GM19467 (cell line): ENCODE measurements around the gene HADHA.
A peak's percentile ranks its signal among the peaks of the same experiment; 100 is the strongest.

Experiments
- ATAC-seq: cut with Tn5 transposase; IDR thresholded peaks from one replicate; pipeline ENCODE4 v1.9.1; 2021; ENCODE audit warnings: mild to moderate bottlenecking, moderate library complexity; ENCODE audit not compliant: unreplicated experiment

HADHA gene

DNA sequence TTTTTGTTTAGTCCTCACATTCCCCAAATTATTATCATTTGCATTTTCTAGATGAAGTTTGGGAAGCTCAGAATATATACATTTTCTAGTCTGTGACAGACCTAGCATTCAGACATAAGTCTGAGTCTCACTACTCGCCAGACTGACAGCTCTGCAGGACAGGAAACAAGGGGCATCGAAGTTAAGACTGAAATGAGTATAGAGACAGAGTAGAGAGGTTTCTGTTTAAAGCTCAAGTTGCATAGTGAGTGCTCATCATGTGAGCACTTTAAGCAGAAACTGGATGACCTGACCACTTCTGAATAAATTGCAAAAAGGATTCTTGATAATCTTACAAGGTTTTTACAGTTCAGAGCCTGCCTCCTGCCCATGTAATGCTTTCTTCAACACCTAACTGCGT is 1.4 kb upstream of the HADHA start:
- ATAC-seq = peak; percentile 44

DNA sequence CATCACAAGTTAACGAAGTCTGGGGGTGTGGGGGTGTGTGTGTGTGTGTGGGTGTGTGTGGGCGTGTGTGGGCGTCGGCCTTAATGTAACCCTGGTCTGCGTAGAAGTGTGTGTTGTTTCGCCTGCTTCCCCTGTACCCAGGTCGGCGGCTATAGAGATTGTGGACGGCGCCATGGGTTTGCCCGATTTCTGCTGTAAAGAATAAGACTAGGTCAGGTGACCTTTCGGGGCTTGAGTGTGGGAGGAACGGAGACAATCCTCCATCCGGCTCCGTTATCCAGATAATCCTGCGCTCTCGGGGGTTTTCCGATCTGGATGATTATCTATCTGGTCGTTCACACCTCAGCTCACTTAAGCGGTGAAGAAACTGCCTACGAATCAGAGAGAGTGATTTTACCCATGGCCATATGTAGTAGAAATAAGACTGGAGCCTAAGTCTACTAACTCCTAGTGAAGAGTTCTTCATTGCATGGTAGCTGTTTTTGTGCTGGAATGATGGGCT is 850 bp upstream of the HADHA start:
- ATAC-seq = peak; percentile 3

DNA sequence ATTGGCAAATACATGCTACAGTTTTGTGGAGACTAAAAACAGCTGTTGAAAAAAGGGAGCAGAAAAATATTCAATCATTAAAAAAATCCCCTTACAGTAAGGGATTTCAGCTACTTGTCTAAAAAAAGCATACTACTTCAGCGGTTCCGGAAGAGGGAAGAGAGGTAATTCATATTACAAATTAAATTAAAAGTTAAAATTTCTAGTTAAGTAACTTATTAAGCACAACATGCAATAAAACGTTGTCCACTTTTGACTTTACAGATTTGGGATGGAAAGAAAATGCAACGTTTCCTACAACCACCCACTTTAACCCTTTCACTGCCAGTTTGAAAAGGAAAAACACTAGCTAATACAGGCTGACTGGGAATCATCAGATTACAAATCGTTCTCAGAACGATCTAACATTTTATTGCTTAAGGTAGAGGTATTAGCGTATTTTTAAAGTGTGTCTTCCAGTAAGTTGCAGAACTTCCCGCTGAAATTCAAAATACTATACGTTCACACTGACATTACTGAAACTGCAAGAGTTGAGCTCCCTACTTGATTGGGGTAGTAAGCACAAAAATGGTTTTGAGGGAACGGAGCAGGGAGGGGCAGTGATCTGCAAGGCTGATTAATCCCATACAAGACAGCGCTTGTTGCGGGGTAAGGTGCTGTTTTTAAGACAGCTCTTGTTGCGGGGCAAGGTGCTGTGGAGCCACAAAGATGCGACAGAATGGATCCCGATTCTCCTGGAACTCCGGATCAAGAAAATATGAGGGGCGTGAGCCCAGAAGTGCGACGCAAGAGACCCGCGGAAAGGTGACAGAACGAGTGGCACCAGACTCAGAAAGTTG is 743 bp downstream of the HADHA start:
- no peak for ATAC-seq

DNA sequence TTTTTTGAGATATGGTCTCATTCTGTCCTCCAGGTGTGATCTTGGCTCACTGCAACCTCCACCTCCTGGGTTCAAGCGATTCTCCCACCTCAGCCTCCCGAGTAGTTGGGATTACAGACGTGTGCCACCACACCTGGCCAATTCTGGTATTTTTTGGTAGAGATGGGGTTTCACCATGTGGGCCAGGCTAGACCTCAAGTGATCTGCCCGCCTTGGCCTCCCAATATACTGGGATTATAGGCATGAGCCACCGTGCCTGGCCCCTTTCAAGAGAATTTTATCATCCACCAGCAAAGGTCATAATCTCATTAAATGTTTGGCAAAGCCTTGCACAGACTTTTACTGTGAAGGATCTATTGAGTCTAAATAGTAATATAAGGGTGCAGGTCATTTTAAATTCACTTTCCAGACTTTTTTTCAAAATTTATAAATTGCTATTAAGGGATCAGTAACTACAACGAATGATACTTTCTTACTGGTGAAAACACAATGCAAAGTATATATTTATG is 2.5 kb downstream of the HADHA start:
- no peak for ATAC-seq

DNA sequence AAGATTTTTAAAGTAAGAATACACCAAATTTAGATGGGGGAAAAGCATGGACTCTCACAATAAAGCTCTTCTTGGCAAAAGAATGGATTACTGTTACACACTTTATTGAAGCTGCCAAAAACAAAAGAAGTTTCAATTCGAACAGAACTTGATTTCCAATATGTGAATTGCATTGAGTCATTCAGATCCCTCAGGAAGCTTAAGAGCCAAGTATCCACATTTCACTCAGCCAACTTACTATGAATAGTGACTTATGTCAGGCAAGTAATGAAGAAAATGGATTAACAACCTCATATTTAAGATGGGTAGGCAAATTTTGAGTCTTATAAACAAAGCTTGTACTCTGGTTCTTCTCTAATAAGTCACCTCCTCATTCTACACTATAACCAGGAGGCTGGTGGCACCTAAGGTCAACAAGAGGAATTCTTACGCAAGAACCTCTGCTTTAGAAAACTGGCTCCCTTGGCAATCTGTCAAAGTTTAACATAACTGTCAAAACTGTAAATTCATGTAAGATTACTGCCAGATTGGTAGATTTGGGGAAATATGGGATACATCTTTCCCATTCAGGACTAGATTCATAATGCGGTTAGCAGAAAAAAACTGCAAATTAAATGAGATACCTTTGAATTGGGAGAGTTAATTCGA is 6.0 kb downstream of the HADHA start:
- no peak for ATAC-seq

DNA sequence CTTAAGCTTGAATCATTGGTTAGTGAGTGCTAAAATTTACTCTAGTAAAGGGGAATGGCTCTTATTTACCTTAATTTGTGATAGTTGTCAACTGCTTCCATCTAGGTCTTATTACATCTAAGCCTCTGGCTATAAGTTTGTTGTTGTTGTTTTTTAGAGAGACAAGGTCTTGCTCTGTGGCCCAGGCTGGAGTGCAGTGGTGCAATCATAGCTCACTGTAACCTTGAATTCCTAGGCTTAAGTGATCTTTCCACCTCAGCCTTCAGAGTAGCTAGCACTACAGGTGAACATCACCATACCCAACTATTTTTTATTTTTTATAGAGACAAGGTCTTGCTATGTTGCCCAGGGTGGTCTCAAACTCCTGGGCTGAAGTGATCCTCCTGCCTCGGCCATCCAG is 6.6 kb downstream of the HADHA start:
- ATAC-seq = no peak

DNA sequence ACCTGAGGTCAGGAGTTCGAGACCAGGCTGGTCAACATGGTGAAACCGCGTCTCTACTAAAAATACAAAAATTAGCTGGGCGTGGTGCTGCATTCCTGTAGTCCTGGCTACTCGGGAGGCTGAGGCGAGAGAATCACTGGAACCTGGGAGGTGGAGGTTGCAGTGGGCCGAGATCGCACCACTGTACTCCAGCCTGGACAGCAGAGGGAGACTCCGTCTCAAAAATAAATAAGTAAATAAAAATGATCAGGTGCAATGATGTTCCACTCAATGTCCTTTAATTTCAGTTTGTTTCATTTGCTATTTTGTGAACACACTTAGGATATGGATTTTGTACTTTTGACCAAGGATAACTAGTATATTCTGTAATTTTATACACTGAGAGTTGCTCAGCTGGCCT is 9.3 kb downstream of the HADHA start:
- ATAC-seq = no peak

DNA sequence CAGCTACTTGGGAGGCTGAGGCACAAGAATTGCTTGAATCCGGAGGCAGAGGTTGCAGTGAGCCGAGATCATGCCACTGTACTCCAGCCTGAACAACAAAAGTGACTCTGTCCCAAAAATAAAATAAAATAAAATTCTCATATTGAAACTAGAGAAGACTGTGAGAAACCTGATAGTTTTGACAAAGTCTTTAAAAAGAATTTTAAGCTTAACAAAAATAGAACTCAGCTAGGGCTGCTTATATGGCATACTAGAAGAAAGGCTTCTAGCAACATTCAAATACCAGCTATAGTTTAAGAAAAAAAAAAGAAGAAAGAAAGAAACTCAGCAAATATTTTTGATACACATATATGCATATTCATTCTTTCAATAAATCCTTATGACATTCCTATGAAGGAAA is 13.6 kb downstream of the HADHA start:
- ATAC-seq = no peak

DNA sequence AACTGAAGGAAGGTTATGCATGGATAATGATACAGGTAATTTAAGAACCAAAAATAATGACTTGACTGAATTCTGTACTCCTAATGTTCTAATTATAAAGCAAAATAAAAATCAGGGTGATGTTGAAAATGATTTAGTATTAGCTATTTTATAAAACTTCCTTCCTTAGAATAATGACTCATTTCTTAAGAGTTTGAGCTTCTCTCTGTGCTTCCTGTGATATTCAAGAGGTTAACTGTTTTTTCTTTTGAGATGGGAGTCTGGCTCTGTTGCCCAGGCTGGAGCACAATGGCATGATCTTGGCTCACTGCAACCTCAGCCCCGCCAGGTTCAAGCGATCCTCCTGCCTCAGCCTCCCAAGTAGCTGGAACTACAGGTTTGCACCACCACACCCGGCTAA is 14.8 kb downstream of the HADHA start:
- no peak for ATAC-seq

DNA sequence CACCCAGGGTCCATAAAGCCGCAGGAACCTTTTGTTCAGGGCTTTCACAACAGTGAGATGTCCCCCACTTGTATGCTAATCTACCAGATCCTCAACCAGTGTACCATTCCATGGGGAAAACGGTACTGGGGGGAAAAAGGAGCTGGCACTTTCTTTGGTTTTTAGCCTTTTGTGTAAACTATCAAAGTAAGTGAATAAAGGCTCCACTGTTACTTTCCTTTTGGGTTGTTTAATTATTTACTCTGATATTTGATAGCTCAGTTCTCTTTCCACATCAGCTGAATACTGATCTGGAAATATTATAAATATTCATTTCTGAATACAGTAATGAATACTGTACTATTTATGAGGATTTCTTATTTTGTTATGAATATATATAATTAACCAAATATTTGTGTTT is 20.3 kb downstream of the HADHA start:
- ATAC-seq = no peak

DNA sequence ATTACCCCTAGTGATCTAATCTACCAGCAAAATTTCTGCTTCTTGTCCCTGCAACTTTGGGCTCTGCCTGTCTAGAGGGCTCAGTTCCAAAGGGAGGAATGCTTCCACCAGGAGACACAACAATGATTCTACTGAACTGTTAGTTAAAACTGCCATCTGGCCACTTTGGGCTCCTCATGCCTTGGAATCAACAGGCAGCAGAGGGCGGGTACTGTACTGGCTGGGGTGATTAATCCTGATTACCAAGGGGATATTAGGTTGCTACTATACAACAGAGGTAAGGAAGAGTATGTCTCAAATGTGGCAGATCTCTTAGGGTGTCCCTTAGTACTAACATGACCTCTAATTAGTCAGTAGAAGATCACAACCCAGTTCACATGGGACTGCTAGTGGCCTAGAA is 21.4 kb downstream of the HADHA start:
- no peak for ATAC-seq

DNA sequence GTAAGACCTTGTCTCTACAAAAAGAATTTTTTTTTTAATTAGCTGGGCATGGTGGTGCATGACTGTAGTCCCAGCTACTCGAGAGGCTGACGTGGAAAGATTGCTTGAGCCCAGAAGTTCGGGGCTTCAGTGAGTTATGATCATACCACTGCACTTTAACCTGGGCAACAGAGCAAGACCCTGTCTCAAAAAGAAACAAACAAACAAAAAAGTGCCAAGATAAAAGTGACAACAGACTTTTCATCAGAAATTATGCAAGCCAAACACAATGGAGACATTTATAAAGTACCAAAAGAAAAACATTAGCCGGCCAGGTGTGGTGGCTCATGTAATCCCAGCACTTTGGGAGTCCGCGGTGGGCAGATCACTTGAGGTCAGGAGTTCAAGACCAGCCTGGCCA is 26.7 kb downstream of the HADHA start:
- ATAC-seq = no peak

DNA sequence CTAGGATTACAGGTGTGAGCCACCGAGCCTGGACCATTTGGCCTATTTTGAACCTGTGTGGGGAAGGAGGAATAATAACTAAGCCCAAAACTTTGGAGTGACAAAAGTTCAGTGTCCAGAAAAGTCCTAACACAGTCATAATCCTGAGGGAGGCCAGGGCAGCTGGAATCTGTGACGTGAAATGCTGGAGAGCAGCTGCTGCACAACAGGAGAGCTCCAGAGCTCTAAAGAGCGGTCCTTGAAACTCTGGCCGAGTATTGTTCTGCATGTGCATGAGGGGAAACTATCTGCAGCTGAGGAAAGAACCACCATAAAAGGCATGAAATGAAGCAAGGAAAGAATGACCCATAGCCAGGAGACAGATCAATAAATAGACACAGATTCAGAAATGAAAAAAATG is 27.8 kb downstream of the HADHA start:
- ATAC-seq = no peak

DNA sequence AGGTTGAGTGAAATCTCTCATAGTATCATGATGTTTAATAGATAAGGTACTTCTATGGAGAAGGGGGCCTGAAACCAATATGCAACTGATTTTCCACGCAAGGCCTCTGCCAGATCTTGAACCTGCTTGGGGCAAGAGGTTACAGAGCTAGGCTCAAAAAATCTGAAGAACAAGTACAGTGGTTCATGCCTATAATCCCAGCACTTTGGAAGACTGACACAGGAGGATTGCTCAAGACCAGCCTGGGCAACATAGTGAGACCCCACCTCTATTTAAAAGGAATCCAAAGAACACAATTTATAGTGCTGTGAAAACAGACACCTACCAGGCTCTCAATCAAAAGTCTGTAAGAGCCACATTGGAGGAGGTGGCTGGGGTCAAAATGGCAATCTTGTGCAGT is 28.6 kb downstream of the HADHA start:
- ATAC-seq = no peak

DNA sequence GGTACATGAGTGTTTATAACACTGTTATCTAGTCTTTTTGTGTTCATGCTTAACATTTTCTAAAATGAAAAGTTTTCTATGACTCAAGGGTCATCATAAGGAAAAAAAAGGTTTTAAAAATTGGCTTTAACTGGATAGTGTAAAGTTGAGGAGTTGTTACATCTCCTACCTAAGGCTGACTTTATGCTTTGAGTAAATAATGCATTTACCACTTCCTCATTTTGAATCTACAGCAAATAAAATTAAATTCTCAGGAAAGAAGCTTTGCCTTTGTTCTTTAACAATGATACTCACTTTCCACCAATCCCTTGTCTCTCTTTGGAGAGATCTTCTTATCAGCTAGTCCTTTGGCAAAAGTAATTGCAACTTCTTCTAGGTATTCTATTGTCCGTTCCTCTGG is 29.7 kb downstream of the HADHA start:
- ATAC-seq = no peak

DNA sequence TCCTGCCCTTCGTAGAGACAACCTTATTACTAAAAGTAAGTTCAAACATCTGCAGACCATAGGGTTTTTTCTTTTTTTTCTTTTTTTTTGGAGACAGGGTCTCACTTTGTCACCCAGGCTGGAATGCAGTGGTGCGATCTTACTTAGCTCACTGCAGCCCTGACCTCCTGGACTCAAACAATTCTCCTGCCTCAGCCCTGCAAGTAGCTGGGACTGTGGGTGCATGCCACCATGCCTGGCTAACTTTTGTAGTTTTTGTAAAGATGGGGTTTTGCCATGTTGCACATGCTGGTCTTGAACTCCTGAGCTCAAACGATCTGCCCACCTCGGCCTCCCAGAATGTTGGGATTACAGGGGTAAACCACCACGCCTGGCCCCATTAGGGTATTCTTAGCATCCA is 32.4 kb downstream of the HADHA start:
- ATAC-seq = no peak

DNA sequence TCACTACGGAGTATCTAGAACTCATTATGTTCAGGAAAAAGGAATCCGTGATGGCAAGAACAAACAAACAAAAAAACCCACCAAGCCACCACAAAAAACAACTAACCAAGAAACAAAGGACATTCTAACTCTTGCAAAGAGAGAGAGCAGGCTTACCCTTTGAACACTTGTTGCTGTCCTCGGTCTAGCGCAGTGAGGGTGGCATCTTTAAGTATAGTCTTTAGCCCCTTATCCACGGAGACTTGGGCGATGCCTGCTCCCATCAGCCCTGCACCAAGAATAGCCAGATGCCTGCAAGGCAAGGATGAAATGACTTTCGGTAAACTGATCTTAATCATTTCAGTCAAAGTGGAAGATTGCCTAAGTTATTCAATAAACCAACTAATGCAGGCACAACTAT is 40.5 kb downstream of the HADHA start:
- ATAC-seq = no peak

DNA sequence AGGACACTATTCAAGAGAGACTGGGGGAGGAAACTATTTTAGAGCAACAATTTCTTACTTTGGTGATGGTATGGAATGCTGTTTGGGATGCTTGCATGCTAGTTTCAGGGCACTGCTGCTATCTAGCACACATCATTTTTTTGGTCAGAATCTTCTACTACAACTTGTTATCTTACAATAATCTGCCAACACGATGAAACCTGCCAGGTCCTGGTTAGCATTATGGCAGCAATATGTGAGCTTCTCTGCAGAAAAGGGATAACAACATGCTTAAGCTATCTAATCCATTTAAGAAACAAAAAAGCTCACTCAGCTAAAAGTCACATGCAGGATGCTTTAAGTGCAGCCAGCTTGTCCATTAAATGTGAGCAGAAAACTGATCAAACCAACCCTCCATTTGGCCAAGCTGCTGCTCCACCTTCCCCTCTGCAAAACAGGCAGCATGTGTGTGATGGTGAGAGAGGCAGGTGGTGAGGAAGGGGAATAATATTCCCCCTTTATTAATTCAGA is 41.4 kb downstream of the HADHA start:
- no peak for ATAC-seq

DNA sequence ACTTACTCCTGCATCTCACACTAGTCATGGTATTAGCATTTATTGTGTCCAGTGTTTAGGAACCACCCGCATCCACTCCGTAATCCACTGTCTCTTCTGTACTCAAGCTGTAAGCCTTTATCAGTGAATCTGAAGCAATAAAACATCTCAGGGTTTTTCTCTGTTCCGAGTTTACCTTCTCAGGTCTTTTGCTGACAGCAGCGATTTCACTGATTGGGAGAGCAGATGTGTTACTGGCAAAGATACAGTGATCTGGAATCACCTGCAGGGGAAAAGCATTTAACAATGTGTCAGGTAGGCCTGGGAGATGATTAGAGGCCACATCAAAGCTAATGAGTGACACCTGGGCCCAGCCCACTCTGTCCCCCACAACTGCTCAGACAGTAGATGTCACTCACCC is 46.9 kb downstream of the HADHA start:
- no peak for ATAC-seq

DNA sequence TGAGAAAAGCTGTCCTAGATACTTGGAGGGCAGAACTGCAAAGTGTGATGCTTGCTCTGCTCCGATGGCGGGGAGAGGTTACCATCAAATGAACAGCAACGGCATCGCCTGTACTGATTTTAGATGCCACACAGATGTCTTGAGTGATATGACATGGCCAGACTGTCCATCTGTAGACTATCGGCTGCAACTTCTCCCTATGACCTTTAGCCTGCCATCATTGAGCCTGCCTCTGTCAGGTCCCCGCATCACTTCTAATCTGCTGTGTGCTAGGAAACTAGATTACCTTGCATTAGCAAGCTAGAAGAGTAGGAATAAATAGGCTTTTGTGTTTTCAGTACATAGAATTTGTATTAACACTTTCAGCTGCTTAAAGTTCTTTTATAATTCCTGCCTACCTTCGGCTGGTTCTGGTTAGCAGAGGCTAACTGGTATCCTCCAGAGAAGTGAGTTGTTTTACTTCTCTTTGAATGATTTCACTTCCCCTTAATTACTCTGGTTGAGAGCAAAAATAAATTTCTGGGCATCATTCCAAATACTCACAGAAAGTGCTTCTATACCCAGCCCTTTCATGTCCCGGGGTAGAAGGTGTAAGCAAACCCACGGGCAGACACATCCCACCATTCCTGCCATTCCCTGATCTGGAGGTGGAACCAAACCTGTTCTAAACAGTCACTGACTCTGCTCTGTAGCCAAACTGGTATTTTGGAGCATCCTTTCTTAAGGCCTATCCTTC is 47.6 kb downstream of the HADHA start:
- no peak for ATAC-seq
